IPS DF 4.7 (cell line): ENCODE data around the gene PDLIM4.

Experiments used
- DNase-seq: peaks from one replicate; pipeline ENCODE4 v3.0.0-alpha.2; 2013; ENCODE audit warnings: low spot score; ENCODE audit errors: extremely low read depth

The PDLIM4 gene

GRCh38 chr5:132253452-132254320 is 3.8 kb upstream of the PDLIM4 start:
- DNase-seq, result no peak

- DNase-seq, result no peak
Observed at GRCh38 chr5:132254321-132254977, 3.0 kb upstream of the PDLIM4 start.

GRCh38 chr5:132256086-132256782 is 1.3 kb upstream of the PDLIM4 start:
- no peak for DNase-seq

- no peak for DNase-seq
Observed at GRCh38 chr5:132256783-132257130, 739 bp upstream of the PDLIM4 start.

- no peak for DNase-seq
Observed at GRCh38 chr5:132258102-132259068, 889 bp downstream of the PDLIM4 start.

GRCh38 chr5:132259069-132259851 is 1.8 kb downstream of the PDLIM4 start:
- no peak for DNase-seq

- DNase-seq, result no peak
Observed at GRCh38 chr5:132260051-132260450, 2.6 kb downstream of the PDLIM4 start.

- no peak for DNase-seq
Observed at GRCh38 chr5:132260714-132261551, 3.4 kb downstream of the PDLIM4 start.

- no peak for DNase-seq
Observed at GRCh38 chr5:132261881-132262845, 4.7 kb downstream of the PDLIM4 start.

- no peak for DNase-seq
Observed at GRCh38 chr5:132262882-132263547, 5.5 kb downstream of the PDLIM4 start.

GRCh38 chr5:132263548-132264261 is 6.2 kb downstream of the PDLIM4 start:
- DNase-seq, result no peak

- no peak for DNase-seq
Observed at GRCh38 chr5:132264546-132265335, 7.2 kb downstream of the PDLIM4 start.

- no peak for DNase-seq
Observed at GRCh38 chr5:132265336-132266030, 8.0 kb downstream of the PDLIM4 start.

GRCh38 chr5:132266031-132266835 is 8.7 kb downstream of the PDLIM4 start:
- no peak for DNase-seq

- no peak for DNase-seq
Observed at GRCh38 chr5:132266836-132267160, 9.3 kb downstream of the PDLIM4 start.
